ENCODE results near the gene CRTC1.

CRTC1 gene

GRCh38 chr19:18715416-18715815 lies 31.9 kb downstream of the CRTC1 start:
- no peak for TF ChIP-seq CTCF (IDR thresholded peaks at IDR 0.05)
- no peak for TF ChIP-seq ZFX (IDR thresholded peaks at IDR 0.05; ENCODE audit: borderline replicate concordance)
- H3K27ac ChIP-seq: no peak overlapping the region

- H3K27ac ChIP-seq: no peak overlapping the region
- no peak for TF ChIP-seq CTCF (IDR thresholded peaks at IDR 0.05)
- TF ChIP-seq ZFX (IDR thresholded peaks at IDR 0.05; ENCODE audit: borderline replicate concordance): no peak
Observed at GRCh38 chr19:18716857-18717256, 33.4 kb downstream of the CRTC1 start.

GRCh38 chr19:18717601-18718000 lies 34.1 kb downstream of the CRTC1 start:
- H3K27ac ChIP-seq: no peak overlapping the region
- TF ChIP-seq ZFX (IDR thresholded peaks at IDR 0.05; ENCODE audit: borderline replicate concordance): no peak
- TF ChIP-seq CTCF (IDR thresholded peaks at IDR 0.05): no peak

- no peak for TF ChIP-seq CTCF (IDR thresholded peaks at IDR 0.05)
- TF ChIP-seq ZFX (IDR thresholded peaks at IDR 0.05; ENCODE audit: borderline replicate concordance): no peak
- H3K27ac ChIP-seq: no peak overlapping the region
Observed at GRCh38 chr19:18718015-18718526, 34.6 kb downstream of the CRTC1 start.

GRCh38 chr19:18718846-18719458 lies 35.5 kb downstream of the CRTC1 start:
- TF ChIP-seq CTCF (IDR thresholded peaks at IDR 0.05): no peak
- no peak for TF ChIP-seq ZFX (IDR thresholded peaks at IDR 0.05; ENCODE audit: borderline replicate concordance)
- no peak overlapping the region for H3K27ac ChIP-seq

- TF ChIP-seq ZFX (IDR thresholded peaks at IDR 0.05; ENCODE audit: borderline replicate concordance): no peak
- TF ChIP-seq CTCF (IDR thresholded peaks at IDR 0.05): no peak
- H3K27ac ChIP-seq: no peak overlapping the region
Observed at GRCh38 chr19:18719541-18719940, 36.1 kb downstream of the CRTC1 start.

- TF ChIP-seq CTCF (IDR thresholded peaks at IDR 0.05): no peak
- H3K27ac ChIP-seq: no peak overlapping the region
Observed at GRCh38 chr19:18723871-18724377, 40.4 kb downstream of the CRTC1 start.
